ENCODE data around the gene CUEDC1. TPM values are rescaled to one million over a fixed set of nuclear protein-coding genes. Genes with fewer than 3 reads are reported as not detected.

CUEDC1 gene
- total and polyA plus RNA-seq, 9 of the 15 experiments (the other 6 are each of a cell fraction or from before 2014, with no cell fraction given), result 0.20 to 4.1 (median 1.6) TPM; not detected in 1

DNA sequence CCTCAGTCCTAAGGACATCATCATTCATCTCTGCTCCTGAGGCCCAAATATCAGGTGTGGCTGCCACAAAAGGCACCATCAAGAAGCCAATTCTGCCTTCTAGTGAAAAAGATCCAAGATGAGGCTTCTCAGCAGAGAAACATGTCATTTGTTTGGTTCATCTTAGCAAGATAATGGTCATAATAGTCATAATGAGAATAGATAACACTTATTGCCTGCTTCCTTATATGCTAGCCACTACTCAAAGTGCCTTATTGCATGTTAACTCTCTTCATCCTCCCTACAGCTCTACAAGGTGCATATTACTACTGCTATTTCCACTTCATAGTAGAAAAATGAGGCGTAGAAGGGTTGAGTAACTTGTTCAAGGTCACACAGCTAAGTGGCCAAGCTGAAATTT lies 60.4 kb downstream of the CUEDC1 start:
- Histone ChIP-seq H3K9me3 (replicated peaks; ENCODE audit: control insufficient read depth, insufficient read depth, low read depth, low read length) (no peaks in the 10 kb centered on the region), H3K9me1 (ENCODE audit: control insufficient read depth, insufficient read depth, low read length) (peaks cover under 1% of the 10 kb centered on the region), H4K20me1 (replicated peaks; ENCODE audit: control insufficient read depth, insufficient read depth, low read length) (no peaks in the 10 kb centered on the region; the same call in none of the 2 replicates), H3K9ac (ENCODE audit: insufficient read depth in 1 of 2, low read depth in 2 of 2, low read length in 2 of 2) (no peak overlapping the region), H3K27me3 (ENCODE audit: control insufficient read depth in 2 of 2, insufficient read depth in 2 of 2, low read length in 2 of 2) (peaks cover 0 to 41% of the 10 kb centered on the region in 2 experiments; a peak in 4 of 5 replicates), H2AFZ (ENCODE audit: low read depth, low read length) (no peak overlapping the region), H3K27ac (ENCODE audit: extremely low read depth, low read depth, low read length) (no peak overlapping the region), H3K4me3 (no peak overlapping the region), H3K36me3 (ENCODE audit: control insufficient read depth, insufficient read depth, low read length) (no peaks in the 10 kb centered on the region), H3K4me2 (ENCODE audit: insufficient read depth, low read length) (no peak overlapping the region), H3K79me2 (ENCODE audit: control insufficient read depth, insufficient read depth, low read length) (no peaks in the 10 kb centered on the region), H3K4me1 (replicated peaks in 1 of 2; ENCODE audit: control insufficient read depth in 2 of 2, insufficient read depth in 2 of 2, low read length in 2 of 2) (peaks cover 0 to 13% of the 10 kb centered on the region in 2 experiments; a peak in 2 of 5 replicates)
- BruUV-seq (replicated peaks), result no TSS peak
- WGBS (ENCODE audit: insufficient coverage, low coverage, missing lambda C conversion rate), result 17% methylated on average over 1 of the region's 1 CpG
- ChIA-PET POLR2A (interaction anchor here (1.1 kb wide), 1 partner anchor 8 kb away, joined by 6 read pairs; no protein-coding TSS in a partner anchor), CTCF (ENCODE audit: low intra/inter-chr PET ratio) (no interaction called here)
- intact Hi-C loops (cut with micrococcal nuclease) (loop anchor here (10.0 kb wide), 1 partner anchor 220 kb away; no protein-coding TSS in a partner anchor), in situ Hi-C loops (cut with MboI) (no loop called here)
- DNase-seq (ENCODE audit: extremely low read depth in 1 of 4, low spot score in 3 of 4) (no peak), ATAC-seq (no peak), FAIRE-seq (peak; percentile 37)
- no peak for TF ChIP-seq ZNF41 (CRISPR knock-in tag; conservative IDR thresholded peaks at IDR 0.05)
- no peak for TF ChIP-seq SPI1 (IDR thresholded peaks at IDR 0.05; ENCODE audit: borderline replicate concordance, low read depth, low read length)
- TF ChIP-seq CEBPG (CRISPR knock-in tag; IDR thresholded peaks at IDR 0.05), result no peak
- TF ChIP-seq CEBPG (tag; conservative IDR thresholded peaks at IDR 0.05 in 1 of 2, IDR thresholded peaks at IDR 0.05 in 1 of 2), result no peak
- TF ChIP-seq HBP1 (CRISPR knock-in tag; IDR thresholded peaks at IDR 0.05), result no peak
